ENCODE data around the gene RILPL2.
"Not testable (repeated sequence)": the region's sequence is repeated elsewhere in the genome, so short reads cannot be mapped to it uniquely, and the experiment has no call there.

RILPL2 gene

GRCh38 chr12:123444092-123445026, 7.9 kb upstream of the RILPL2 start:
- peak overlapping the region in 9 of 11 experiments; percentile 20 to 91 (median 77); a peak in 16 of 22 replicates for H3K4me2 ChIP-seq
- peak overlapping the region in 8 of 11 experiments; percentile 2 to 85 (median 74); a peak in 16 of 22 replicates for H3K27ac ChIP-seq
- peaks cover 18 to 87% (median 68%) of the 10 kb centered on the region in 10 experiments for H3K4me1 ChIP-seq
- peak overlapping the region in 2 of 11 experiments; percentile 28 to 59; a peak in 2 of 22 replicates for H3K9ac ChIP-seq
- H3K27me3 ChIP-seq: no peaks in the 10 kb centered on the region
- no peaks in the 10 kb centered on the region for H3K36me3 ChIP-seq
- H3K9me3 ChIP-seq (replicated peaks in 1 of 11): peaks cover 0 to 16% (median 0%) of the 10 kb centered on the region in 11 experiments; a peak in 1 of 22 replicates
- no peak overlapping the region for H3K4me3 ChIP-seq
- H4K20me1 ChIP-seq: no peaks in the 10 kb centered on the region
- no peak for TF ChIP-seq Cebpa-rat (IDR thresholded peaks at IDR 0.05)

GRCh38 chr12:123442774-123443173, 6.3 kb upstream of the RILPL2 start:
- Histone ChIP-seq H4K20me1 (no peaks in the 10 kb centered on the region), H3K4me3 (peak overlapping the region in 2 of 10 experiments; percentile 4 to 34; a peak in 2 of 20 replicates), H3K9me3 (replicated peaks in 1 of 11) (peaks cover 0 to 9% (median 0%) of the 10 kb centered on the region in 11 experiments; a peak in 1 of 22 replicates), H3K9ac (peak overlapping the region in 8 of 11 experiments; percentile 22 to 72 (median 48); a peak in 12 of 22 replicates), H3K4me1 (peaks cover 18 to 83% (median 55%) of the 10 kb centered on the region in 10 experiments), H3K4me2 (peak overlapping the region; percentile 45 to 91 (median 76)), H3K27ac (peak overlapping the region in 9 of 11 experiments; percentile 45 to 85 (median 75); a peak in 16 of 22 replicates), H3K36me3 (no peaks in the 10 kb centered on the region), H3K27me3 (no peaks in the 10 kb centered on the region)
- peak in 5 of 11 experiments; percentile 20 to 73 (median 66); a peak in 8 of 22 replicates for TF ChIP-seq Cebpa-rat (IDR thresholded peaks at IDR 0.05)

DNA sequence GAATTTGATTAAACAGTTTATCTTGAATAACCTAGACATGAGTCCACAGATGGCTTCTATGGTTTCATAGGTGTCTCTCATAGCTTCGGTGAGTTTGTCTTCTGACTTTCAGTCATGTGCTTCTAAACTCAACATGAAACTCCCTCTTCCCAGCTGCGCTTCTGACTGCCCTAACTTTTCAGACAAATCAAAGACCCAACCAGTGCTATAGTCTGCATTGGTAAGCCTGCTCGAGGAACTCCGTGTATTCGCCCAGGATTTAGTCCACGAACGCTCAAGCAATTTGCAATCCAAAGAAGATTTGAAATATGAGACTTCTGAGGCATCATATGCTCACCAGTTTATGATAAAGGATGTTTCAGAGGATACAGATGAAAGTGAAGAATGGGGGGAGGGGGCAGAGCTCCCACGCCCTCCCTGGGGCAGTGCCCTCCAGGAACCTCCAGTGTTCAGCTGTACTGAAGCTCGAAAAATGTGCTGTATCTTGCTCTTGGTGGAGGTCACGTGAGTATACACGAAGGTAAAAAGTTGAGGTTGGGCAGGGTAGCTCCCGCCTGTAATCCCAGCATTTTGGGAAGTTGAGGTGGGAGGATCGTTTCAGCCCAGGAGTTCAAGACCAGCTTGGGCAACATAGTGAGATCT, 5.2 kb upstream of the RILPL2 start:
- peaks cover 22 to 83% (median 64%) of the 10 kb centered on the region in 10 experiments for H3K4me1 ChIP-seq
- no peaks in the 10 kb centered on the region for H3K27me3 ChIP-seq
- H3K9ac ChIP-seq: no peak overlapping the region; a peak in 1 of 22 replicates
- no peaks in the 10 kb centered on the region for H4K20me1 ChIP-seq
- no peaks in the 10 kb centered on the region for H3K36me3 ChIP-seq
- peak overlapping the region in 7 of 11 experiments; percentile 64 to 91 (median 80); a peak in 13 of 22 replicates for H3K4me2 ChIP-seq
- TF ChIP-seq Cebpa-rat (IDR thresholded peaks at IDR 0.05): no peak
- H3K27ac ChIP-seq: peak overlapping the region in 7 of 11 experiments; percentile 65 to 85 (median 77); a peak in 14 of 22 replicates
- peaks cover 0 to 7% (median 0%) of the 10 kb centered on the region in 11 experiments; a peak in 1 of 22 replicates for H3K9me3 ChIP-seq (replicated peaks in 1 of 11)
- no peak overlapping the region for H3K4me3 ChIP-seq

DNA sequence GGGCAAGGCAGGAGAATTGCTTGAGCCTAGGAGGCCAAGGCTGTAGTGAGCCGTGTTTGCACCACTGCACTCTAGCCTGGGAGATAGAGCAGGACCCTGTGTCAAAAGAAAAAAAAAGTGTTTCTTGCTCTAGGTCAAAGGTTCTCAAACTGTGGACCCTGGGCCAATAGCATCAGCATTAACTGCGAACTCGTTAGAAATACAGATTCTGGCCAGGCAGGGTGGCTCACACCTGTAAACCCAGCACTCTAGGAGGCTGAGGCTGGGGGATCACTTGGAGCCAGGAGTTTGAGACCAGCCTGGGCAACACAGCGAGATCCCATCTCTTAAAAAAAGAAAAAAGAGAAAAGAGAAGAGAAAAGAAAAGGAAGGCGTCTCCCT, 858 bp downstream of the RILPL2 start:
- no peak for TF ChIP-seq Cebpa-rat (IDR thresholded peaks at IDR 0.05)
- Histone ChIP-seq H3K27ac (peak overlapping the region; percentile 88 to 98 (median 94)), H3K9me3 (replicated peaks in 1 of 11) (no peaks in the 10 kb centered on the region), H3K4me3 (peak overlapping the region; percentile 70 to 98 (median 91)), H4K20me1 (peaks cover 31 to 57% (median 52%) of the 10 kb centered on the region in 11 experiments; a peak in 21 of 22 replicates), H3K27me3 (no peaks in the 10 kb centered on the region), H3K36me3 (peaks cover 14 to 47% (median 33%) of the 10 kb centered on the region in 11 experiments), H3K4me1 (peaks cover 44 to 70% (median 52%) of the 10 kb centered on the region in 10 experiments), H3K9ac (peak overlapping the region; percentile 91 to 97 (median 94)), H3K4me2 (peak overlapping the region; percentile 79 to 97 (median 90))

DNA sequence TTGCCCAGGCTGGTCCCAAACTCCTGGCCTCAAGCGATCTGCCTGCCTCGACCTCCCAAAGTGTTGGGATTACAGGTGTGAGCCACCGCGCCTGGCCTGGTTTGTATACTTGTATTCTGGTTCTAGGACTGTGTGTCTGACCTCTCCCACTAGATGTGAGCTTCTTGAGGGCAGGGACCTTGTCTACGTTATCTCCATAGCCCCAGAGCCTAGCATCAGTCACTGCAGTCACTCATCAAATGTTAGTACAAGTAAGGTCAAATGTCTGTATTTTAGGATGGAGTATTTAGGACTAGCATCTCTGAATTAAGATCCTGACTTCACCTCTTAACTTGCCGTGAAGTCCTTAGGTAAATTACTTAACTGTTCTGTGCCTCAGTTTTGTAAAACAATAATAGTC, 2.9 kb downstream of the RILPL2 start:
- peak overlapping the region in 9 of 10 experiments; percentile 48 to 98 (median 88); a peak in 16 of 20 replicates for H3K4me3 ChIP-seq
- H3K4me2 ChIP-seq: peak overlapping the region; percentile 79 to 97 (median 90)
- no peaks in the 10 kb centered on the region for H3K9me3 ChIP-seq (replicated peaks in 1 of 11)
- peak overlapping the region; percentile 42 to 97 (median 94); a peak in 21 of 22 replicates for H3K9ac ChIP-seq
- peaks cover 34 to 67% (median 53%) of the 10 kb centered on the region in 11 experiments for H3K36me3 ChIP-seq
- H3K27ac ChIP-seq: peak overlapping the region in 10 of 11 experiments; percentile 19 to 96 (median 62); a peak in 18 of 22 replicates
- no peak for TF ChIP-seq Cebpa-rat (IDR thresholded peaks at IDR 0.05)
- peaks cover 33 to 77% (median 72%) of the 10 kb centered on the region in 11 experiments; a peak in 21 of 22 replicates for H4K20me1 ChIP-seq
- H3K27me3 ChIP-seq: no peaks in the 10 kb centered on the region
- peaks cover 44 to 63% (median 53%) of the 10 kb centered on the region in 10 experiments for H3K4me1 ChIP-seq

- Histone ChIP-seq H3K4me2 (peak overlapping the region; percentile 79 to 97 (median 90)), H4K20me1 (peaks cover 36 to 91% (median 86%) of the 10 kb centered on the region in 11 experiments; a peak in 21 of 22 replicates), H3K4me1 (peaks cover 48 to 62% (median 57%) of the 10 kb centered on the region in 10 experiments), H3K36me3 (peaks cover 47 to 81% (median 68%) of the 10 kb centered on the region in 11 experiments), H3K9ac (peak overlapping the region; percentile 42 to 97 (median 94); a peak in 19 of 22 replicates), H3K27ac (peak overlapping the region; percentile 19 to 96 (median 63); a peak in 21 of 22 replicates), H3K4me3 (peak overlapping the region; percentile 17 to 98 (median 85); a peak in 19 of 20 replicates)
- not testable (repeated sequence) for H3K27me3 ChIP-seq; H3K9me3 ChIP-seq (replicated peaks in 1 of 11)
Measured at GRCh38 chr12:123431951-123432817, 4.3 kb downstream of the RILPL2 start.

- Histone ChIP-seq H3K4me1 (peaks cover 28 to 46% (median 40%) of the 10 kb centered on the region in 10 experiments), H4K20me1 (peaks cover 52 to 100% (median 98%) of the 10 kb centered on the region in 11 experiments; a peak in 21 of 22 replicates), H3K36me3 (peaks cover 69 to 100% (median 90%) of the 10 kb centered on the region in 11 experiments)
- H3K27ac ChIP-seq; H3K4me3 ChIP-seq; H3K9ac ChIP-seq; H3K27me3 ChIP-seq; H3K4me2 ChIP-seq; H3K9me3 ChIP-seq (replicated peaks in 1 of 11): not testable (repeated sequence)
Measured at GRCh38 chr12:123429101-123429500, 7.4 kb downstream of the RILPL2 start.
